Endothelial cell of umbilical vein (primary cell): Measurements from ENCODE around the gene IQGAP3. TPM values are rescaled to one million over a fixed set of nuclear protein-coding genes. Genes with fewer than 3 reads are reported as not detected.

Experiments used
- BruUV-seq: library from RNA; stranded (reverse); fragments of 400-500 nt; replicated peaks from 2 replicates; lab custom pipeline; 2021; lab: Mats Ljungman, UMichigan
- CTCF ChIA-PET: fragments of 300-600, 350-600 bp; sonication (Branson Sonifier 250); formaldehyde crosslinking; loops from one replicate; lab custom pipeline; 2021; ENCODE audit warnings: antibody characterized with exemption, inconsistent platforms; lab: Charles Lee
- POLR2A ChIA-PET: fragments of 300-600, 350-600 bp; sonication (Branson Sonifier 250); formaldehyde crosslinking; loops from one replicate; lab custom pipeline; 2021; ENCODE audit warnings: antibody characterized with exemption, inconsistent platforms; lab: Charles Lee
- DNase-seq: peaks from one replicate; pipeline ENCODE4 v3.0.0-alpha.2; 2011; ENCODE audit warnings: low read depth, low spot score
- FAIRE-seq: peaks from 2 replicates; lab custom pipeline; 2011; peaks lifted over from hg19 to GRCh38; lab: Jason Lieb, UNC
- H2AFZ ChIP-seq: 2 replicates; pipeline ENCODE4 v1.6.0; 2012; ENCODE audit warnings: low read depth, low read length, control low read depth, inconsistent platforms
- H3K27ac ChIP-seq: 2 replicates; pipeline ENCODE4 v1.5.1; 2011; ENCODE audit warnings: low read depth, mild to moderate bottlenecking, control low read depth, low read length, moderate library complexity; ENCODE audit not compliant: insufficient read depth
- H3K27me3 ChIP-seq, 2 experiments: 2 replicates each; pipeline versions ENCODE4 v1.6.0 to v1.6.1; 2011; ENCODE audit warnings: low read length in 2 of 2, mixed read lengths in 1 of 2; ENCODE audit not compliant: control insufficient read depth in 2 of 2, insufficient read depth in 2 of 2
- H3K36me3 ChIP-seq, 2 experiments: 2 replicates in 1 of 2; 3 replicates in 1 of 2; pipeline ENCODE4 v1.5.1; 2011; ENCODE audit warnings: low read length in 2 of 2, mild to moderate bottlenecking in 1 of 2, moderate library complexity in 1 of 2; ENCODE audit not compliant: control insufficient read depth in 2 of 2, insufficient read depth in 2 of 2; ENCODE audit errors: extremely low read depth in 1 of 2
- H3K4me1 ChIP-seq: 3 replicates; pipeline ENCODE4 v1.5.1; 2011; ENCODE audit warnings: mild to moderate bottlenecking, low read length; ENCODE audit not compliant: control insufficient read depth, insufficient read depth; ENCODE audit errors: extremely low read depth
- H3K4me2 ChIP-seq: 2 replicates; pipeline ENCODE4 v1.6.1; 2011; ENCODE audit warnings: low read length, control low read depth, mixed read lengths; ENCODE audit not compliant: insufficient read depth
- H3K4me3 ChIP-seq, 3 experiments: fragments of 200-600 bp in 1 of 3; sonication (generic), shearing (Covaris generic) in 1 of 3; replicated peaks in 1 of 3; 2 replicates each; pipeline ENCODE4 v1.5.1; 2011 to 2016; ENCODE audit warnings: control low read depth in 3 of 3, low read length in 3 of 3, mild to moderate bottlenecking in 2 of 3, inconsistent platforms in 1 of 3, low read depth in 1 of 3, moderate library complexity in 1 of 3; ENCODE audit not compliant: insufficient read depth in 1 of 3
- H3K79me2 ChIP-seq: 2 replicates; pipeline ENCODE4 v1.6.0; 2012; ENCODE audit warnings: low read length, inconsistent platforms; ENCODE audit not compliant: control insufficient read depth, insufficient read depth
- H3K9ac ChIP-seq: replicated peaks from 2 replicates; pipeline ENCODE3; 2011; ENCODE audit warnings: low read length, control low read depth; ENCODE audit not compliant: insufficient read depth; ENCODE audit errors: extremely low read depth
- H3K9me1 ChIP-seq: replicated peaks from 3 replicates; pipeline ENCODE4 v1.6.0; 2011; ENCODE audit warnings: mild to moderate bottlenecking, low read length; ENCODE audit not compliant: control insufficient read depth, insufficient read depth; ENCODE audit errors: extremely low read depth
- H3K9me3 ChIP-seq: replicated peaks from 2 replicates; pipeline ENCODE4 v1.5.1; 2012; ENCODE audit warnings: low read length, inconsistent platforms; ENCODE audit not compliant: control insufficient read depth, insufficient read depth
- H4K20me1 ChIP-seq: replicated peaks from 2 replicates; pipeline ENCODE3; 2011; ENCODE audit warnings: mild to moderate bottlenecking, low read length; ENCODE audit not compliant: control insufficient read depth, insufficient read depth; ENCODE audit errors: extremely low read depth
- EZH2 ChIP-seq: IDR thresholded peaks from 2 replicates; pipeline ENCODE4 v1.6.1; 2012; ENCODE audit warnings: borderline replicate concordance, low read depth, mild to moderate bottlenecking, moderate library complexity, low read length, inconsistent platforms; ENCODE audit not compliant: severe bottlenecking
- FOS ChIP-seq: IDR thresholded peaks from 2 replicates; pipeline ENCODE4 v1.6.1; 2011; ENCODE audit warnings: mild to moderate bottlenecking, low read length, moderate library complexity, borderline replicate concordance; ENCODE audit not compliant: insufficient read depth
- GATA2 ChIP-seq: IDR thresholded peaks from 2 replicates; pipeline ENCODE4 v1.7.0; 2011; ENCODE audit warnings: low read depth, mild to moderate bottlenecking, moderate library complexity, mixed read lengths, low read length; ENCODE audit not compliant: insufficient read length, insufficient read depth
- JUN ChIP-seq: IDR thresholded peaks from 2 replicates; pipeline ENCODE4 v1.6.1; 2011; ENCODE audit warnings: borderline replicate concordance, low read depth; ENCODE audit not compliant: insufficient read length, insufficient read depth
- MYC ChIP-seq: IDR thresholded peaks from one replicate; pipeline ENCODE4 v1.6.1; 2011; ENCODE audit warnings: mild to moderate bottlenecking, low read depth, low read length
- POLR2AphosphoS5 ChIP-seq: IDR thresholded peaks from 2 replicates; pipeline ENCODE4 v1.6.1; 2012; ENCODE audit warnings: low read depth, mild to moderate bottlenecking, control low read depth, low read length, moderate library complexity; ENCODE audit not compliant: insufficient read depth
- dilution Hi-C: fragments of 300-500 bp; cut with MboI; formaldehyde crosslinking; loops from one replicate; pipeline ENCODE4 v1.15.0; 2019; ENCODE audit warnings: low sequenced_read_pairs; ENCODE audit not compliant: extremely low pct_ligation_motif_present
- intact Hi-C: fragments of 100-400 bp; cut with micrococcal nuclease; formaldehyde crosslinking; loops from one replicate; pipeline ENCODE4 v1.10.0; 2022
- polyA plus RNA-seq, 4 experiments: library from polyadenylated mRNA; depleted of rRNA in 3 of 4; stranded (reverse) in 3 of 4; unstranded in 1 of 4; fragments of >200 nt; gene quantifications; 2 replicates each; pipeline versions ENCODE4 v1.2.1 to v1.2.3, GENCODE V29; 2011 to 2012; ENCODE audit warnings: missing spikeins in 1 of 4
- total RNA-seq: library from RNA; stranded (reverse); gene quantifications from 2 replicates; pipeline ENCODE4 v1.2.3, GENCODE V29; 2021
- TF ChIP-seq, protein P1 (sequence below): IDR thresholded peaks from 2 replicates; pipeline ENCODE4 v1.6.1; 2011; ENCODE audit not compliant: insufficient read depth, insufficient read length
- TF ChIP-seq, protein P2 (sequence below), 2 donors: IDR thresholded peaks; 1 replicate in 1 of 2; 2 replicates in 1 of 2; pipeline ENCODE4 v1.5.1; 2011; ENCODE audit warnings: low read length in 2 of 2, mild to moderate bottlenecking in 2 of 2, moderate library complexity in 2 of 2, control low read depth in 1 of 2, inconsistent platforms in 1 of 2, low read depth in 1 of 2; ENCODE audit not compliant: insufficient read depth in 1 of 2; ENCODE audit errors: extremely low read depth in 1 of 2

IQGAP3 gene
- total and polyA plus RNA-seq, 2 donors (not counting 3 experiments of a cell fraction or from before 2014, with no cell fraction given) = 28.3 to 60.7 TPM

DNA sequence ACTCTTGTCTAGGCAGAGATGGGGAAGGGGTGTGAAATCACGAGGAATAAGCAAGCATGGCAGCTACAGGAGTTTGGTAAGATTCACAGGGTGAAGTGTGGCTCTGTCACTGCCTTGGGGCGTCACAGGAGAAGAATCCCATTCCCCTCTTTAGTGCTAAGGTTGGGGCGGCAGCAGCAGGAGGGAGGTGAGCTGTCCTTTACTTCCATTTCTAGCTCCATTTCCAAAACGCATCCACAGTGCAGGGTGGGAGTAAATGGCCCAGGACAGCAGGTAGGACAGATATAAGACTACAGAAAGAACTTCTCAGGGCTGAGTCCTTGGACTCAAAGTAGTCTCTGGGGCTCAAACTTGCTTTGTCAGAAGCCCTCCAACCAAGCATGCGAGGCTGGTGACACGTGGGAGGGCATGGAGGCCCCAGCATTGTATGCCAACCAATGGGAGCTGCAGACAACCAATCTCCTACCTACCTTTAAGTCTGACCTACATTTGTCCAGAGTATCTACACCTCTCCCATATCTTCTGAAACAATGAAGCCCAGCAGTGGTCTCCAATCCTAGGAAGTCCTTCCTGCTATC lies 80.3 kb downstream of the IQGAP3 start:
- intact Hi-C loops (no loop called here), dilution Hi-C loops (no loop called here)
- Histone ChIP-seq H3K79me2 (peaks cover 98% of the 10 kb centered on the region), H3K27me3 (no peaks in the 10 kb centered on the region), H3K27ac (no peak overlapping the region), H2AFZ (no peak overlapping the region), H3K36me3 (peaks cover 0 to 7% of the 10 kb centered on the region in 2 experiments), H3K9ac (no peak overlapping the region), H4K20me1 (no peaks in the 10 kb centered on the region), H3K9me1 (no peaks in the 10 kb centered on the region), H3K4me3 (no peak overlapping the region), H3K9me3 (no peaks in the 10 kb centered on the region), H3K4me2 (no peak overlapping the region), H3K4me1 (peaks cover 36% of the 10 kb centered on the region)
- DNase-seq = no peak
- no peak for FAIRE-seq
- ChIA-PET CTCF (interaction anchor here (1.0 to 9.6 kb wide), 4 partner anchors 9 to 106 kb away, joined by 3 to 119 read pairs (median 8); no protein-coding TSS in a partner anchor), POLR2A (interaction anchor here (1.1 kb wide), 1 partner anchor 22 kb away, joined by 3 read pairs; no protein-coding TSS in a partner anchor)
- no TSS peak for BruUV-seq
- TF ChIP-seq FOS = no peak
- TF ChIP-seq EZH2 = no peak
- TF ChIP-seq JUN = no peak
- no peak for TF ChIP-seq GATA2
- TF ChIP-seq, protein P1, sequence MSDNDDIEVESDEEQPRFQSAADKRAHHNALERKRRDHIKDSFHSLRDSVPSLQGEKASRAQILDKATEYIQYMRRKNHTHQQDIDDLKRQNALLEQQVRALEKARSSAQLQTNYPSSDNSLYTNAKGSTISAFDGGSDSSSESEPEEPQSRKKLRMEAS = no peak
- TF ChIP-seq MYC = no peak
- TF ChIP-seq, protein P2, sequence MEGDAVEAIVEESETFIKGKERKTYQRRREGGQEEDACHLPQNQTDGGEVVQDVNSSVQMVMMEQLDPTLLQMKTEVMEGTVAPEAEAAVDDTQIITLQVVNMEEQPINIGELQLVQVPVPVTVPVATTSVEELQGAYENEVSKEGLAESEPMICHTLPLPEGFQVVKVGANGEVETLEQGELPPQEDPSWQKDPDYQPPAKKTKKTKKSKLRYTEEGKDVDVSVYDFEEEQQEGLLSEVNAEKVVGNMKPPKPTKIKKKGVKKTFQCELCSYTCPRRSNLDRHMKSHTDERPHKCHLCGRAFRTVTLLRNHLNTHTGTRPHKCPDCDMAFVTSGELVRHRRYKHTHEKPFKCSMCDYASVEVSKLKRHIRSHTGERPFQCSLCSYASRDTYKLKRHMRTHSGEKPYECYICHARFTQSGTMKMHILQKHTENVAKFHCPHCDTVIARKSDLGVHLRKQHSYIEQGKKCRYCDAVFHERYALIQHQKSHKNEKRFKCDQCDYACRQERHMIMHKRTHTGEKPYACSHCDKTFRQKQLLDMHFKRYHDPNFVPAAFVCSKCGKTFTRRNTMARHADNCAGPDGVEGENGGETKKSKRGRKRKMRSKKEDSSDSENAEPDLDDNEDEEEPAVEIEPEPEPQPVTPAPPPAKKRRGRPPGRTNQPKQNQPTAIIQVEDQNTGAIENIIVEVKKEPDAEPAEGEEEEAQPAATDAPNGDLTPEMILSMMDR (IDR thresholded peaks at IDR 0.05; ENCODE audit: extremely low read depth in 1 of 2, insufficient read depth in 1 of 2, low read depth in 1 of 2, low read length in 2 of 2) = no peak
- TF ChIP-seq POLR2AphosphoS5 = no peak
